A549 treated with DMSO at 1 μM for 4 hours (cell line): ENCODE measurements around the gene NXPH4. TPM values are rescaled to one million over a fixed set of nuclear protein-coding genes. Genes with fewer than 3 reads are reported as not detected.

Source experiments
- total RNA-seq: library from RNA; stranded (reverse); fragments of 200-300 nt; extraction: Qiagen RNA extraction; gene quantifications from 5 replicates; pipeline ENCODE4 v1.2.3, GENCODE V29; 2022; ENCODE audit warnings: low read depth

Gene NXPH4
- 4.6 to 6.2 TPM (median 5.0 TPM) in 5 replicates for total RNA-seq

DNA sequence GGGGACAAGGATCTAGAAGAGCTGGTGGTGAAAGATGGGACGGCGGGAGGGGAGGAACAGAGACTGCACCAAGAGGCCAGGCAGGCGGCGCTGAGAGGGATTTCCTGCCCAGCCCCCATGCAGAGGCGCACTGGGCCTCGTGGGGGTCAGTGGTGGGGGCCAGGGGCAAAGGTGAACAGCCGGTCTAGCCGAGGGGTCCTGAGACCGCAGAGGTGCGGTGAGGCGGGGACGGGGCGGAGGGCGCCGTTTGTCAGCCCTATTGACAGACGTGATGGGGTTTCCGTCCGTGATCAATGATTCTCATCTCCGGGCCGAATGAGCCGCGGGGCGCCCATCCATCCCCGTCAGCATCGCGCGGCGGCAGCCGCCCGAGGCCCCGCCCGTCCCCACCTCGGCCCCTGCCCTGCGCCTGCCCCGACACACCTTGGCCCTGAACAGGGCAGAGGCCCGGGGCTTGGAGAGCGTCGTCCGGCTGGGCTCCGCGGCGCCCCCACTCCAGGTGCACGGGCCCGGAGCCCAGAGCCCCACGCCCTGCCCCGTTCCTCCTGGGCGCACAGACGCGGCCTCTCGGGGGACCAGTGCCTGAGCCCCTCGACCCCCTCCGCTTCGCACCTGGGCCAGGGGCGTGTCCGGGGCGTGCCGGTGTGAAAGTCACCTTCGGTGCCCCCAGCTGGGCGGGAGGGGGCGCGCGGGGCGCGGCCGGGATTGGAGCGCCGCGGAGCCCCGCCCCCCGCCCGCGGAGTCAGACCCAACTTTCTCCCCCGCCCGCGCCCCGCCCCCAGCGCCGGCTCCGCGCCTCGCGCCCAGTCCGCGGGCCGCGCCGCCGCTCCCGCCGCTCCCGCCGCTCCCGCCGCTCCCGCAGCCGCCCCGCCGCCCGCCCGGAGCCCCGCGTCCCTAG lies at the start of gene NXPH4:
Gene NXPH4 (plus strand): TSS at position 781 of the 898 bp plus-strand sequence. CDS start 176 bp downstream, outside the sequence.

DNA sequence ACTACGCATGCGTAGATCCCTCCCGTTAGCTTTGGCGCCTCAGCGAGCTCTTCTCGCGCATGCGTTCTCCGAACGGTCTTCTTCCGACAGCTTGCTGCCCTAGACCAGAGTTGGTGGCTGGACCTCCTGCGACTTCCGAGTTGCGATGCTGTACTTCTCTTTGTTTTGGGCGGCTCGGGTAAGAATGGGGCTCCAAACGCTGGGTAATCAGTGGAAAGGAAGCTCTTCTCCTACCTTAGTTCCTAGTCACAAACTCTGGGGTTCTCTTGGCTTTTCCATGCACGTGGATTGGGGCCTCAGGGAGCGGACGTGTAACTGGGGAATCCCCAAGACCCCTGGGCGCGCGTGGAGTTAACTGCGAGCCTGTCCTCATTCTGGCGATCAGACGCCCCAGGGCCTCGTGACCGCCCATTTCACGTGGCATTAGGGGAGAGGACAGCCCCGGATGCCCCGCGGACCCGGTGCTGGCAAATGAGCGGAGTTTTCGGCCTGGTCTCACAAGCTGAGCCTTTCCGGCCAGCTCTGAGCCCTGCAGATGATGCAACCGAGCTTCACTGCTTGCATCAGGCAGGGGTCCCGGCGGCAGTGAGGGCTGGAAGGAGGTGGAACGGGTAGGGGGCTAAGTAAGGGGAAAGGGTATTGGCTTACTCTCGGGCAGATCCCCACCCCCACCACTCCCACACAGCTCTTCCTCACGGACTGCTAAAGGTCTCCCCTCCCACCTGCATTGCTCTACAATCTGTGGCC lies 13.2 kb downstream of the NXPH4 start, which contains the start of gene SHMT2:
Gene SHMT2 (plus strand): TSS at position 78 of the 747 bp plus-strand sequence. CDS start 68 bp downstream, at position 146.

DNA sequence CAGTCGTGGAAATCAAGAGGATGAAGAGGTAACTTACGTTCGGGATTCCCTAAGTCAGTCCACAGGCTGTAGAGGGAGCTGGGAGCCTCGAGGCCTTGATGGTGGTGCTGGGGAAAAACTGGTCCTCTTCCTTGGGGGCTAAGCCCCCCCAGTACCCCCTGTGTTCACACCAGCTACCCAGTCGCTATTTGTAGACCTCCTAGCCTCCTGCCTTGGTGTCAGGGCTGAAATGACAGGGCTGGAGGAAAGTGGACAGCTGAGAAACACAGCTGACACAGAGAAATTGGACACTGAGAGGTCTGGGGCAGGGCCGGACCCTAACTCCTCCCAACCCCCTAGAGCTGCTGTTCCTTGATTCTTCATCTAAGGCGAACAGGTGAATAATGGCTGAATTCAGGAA lies 34.4 kb downstream of the NXPH4 start, which contains the start of gene STAC3:
Gene STAC3 (minus strand): TSS at position 232 of the 400 bp plus-strand sequence. CDS start 1,551 bp downstream, outside the sequence.

Other genes with a start within 250 kb of the NXPH4 start
- 5.3 to 6.6 TPM (median 6.4 TPM) in 5 replicates for gene ZBTB39, start 210.2 kb upstream of the NXPH4 start, total RNA-seq
- gene TAC3, start 200.3 kb upstream of the NXPH4 start, total RNA-seq, result 0.18 to 0.42 TPM in 2 of 5 replicates, not detected in the others
- gene MYO1A, start 166.7 kb upstream of the NXPH4 start, total RNA-seq, result 0.12 to 0.42 TPM (median 0.22 TPM) in 5 replicates
- 15.1 to 21.3 TPM (median 17.3 TPM) in 5 replicates for gene NEMP1, start 138.0 kb upstream of the NXPH4 start, total RNA-seq
- gene NAB2, start 127.7 kb upstream of the NXPH4 start, total RNA-seq, result 15.3 to 24.1 TPM (median 18.8 TPM) in 5 replicates
- gene STAT6, start 105.4 kb upstream of the NXPH4 start, total RNA-seq, result 43.8 to 56.6 TPM (median 55.8 TPM) in 5 replicates
- 18.0 to 25.7 TPM (median 21.5 TPM) in 5 replicates for gene LRP1, start 88.3 kb upstream of the NXPH4 start, total RNA-seq
- not detected in 5 replicates for gene LRP1-AS, start 69.2 kb upstream of the NXPH4 start, total RNA-seq
- gene SHMT2, start 12.9 kb downstream of the NXPH4 start, total RNA-seq, result 118 to 151 TPM (median 142 TPM) in 5 replicates
- 0.16 to 0.57 TPM (median 0.27 TPM) in 5 replicates for gene STAC3, start 34.4 kb downstream of the NXPH4 start, total RNA-seq
- 8.7 to 11.4 TPM (median 10.0 TPM) in 5 replicates for gene R3HDM2, start 214.2 kb downstream of the NXPH4 start, total RNA-seq
- gene INHBC, start 218.0 kb downstream of the NXPH4 start, total RNA-seq, result not detected in 5 replicates
- gene INHBE, start 238.5 kb downstream of the NXPH4 start, total RNA-seq, result 0.07 to 0.22 TPM (median 0.15 TPM) in 4 of 5 replicates, not detected in the other
- 9.3 to 13.8 TPM (median 11.2 TPM) in 5 replicates for gene GLI1, start 243.0 kb downstream of the NXPH4 start, total RNA-seq